Measurements from ENCODE around the gene HOXB5.

HOXB5 gene

GRCh38 chr17:48629411-48629759 is 35.8 kb upstream of the HOXB5 start:
- no peak for DNase-seq (ENCODE audit: low read depth)

GRCh38 chr17:48628649-48629410 is 35.3 kb upstream of the HOXB5 start:
- DNase-seq (ENCODE audit: low read depth): no peak

- no peak for DNase-seq (ENCODE audit: low read depth)
These were observed 34.3 kb upstream of the HOXB5 start for GRCh38 chr17:48627623-48628521.

GRCh38 chr17:48627118-48627597 is 33.6 kb upstream of the HOXB5 start:
- no peak for DNase-seq (ENCODE audit: low read depth)

- no peak for DNase-seq (ENCODE audit: low read depth)
These were observed 32.9 kb upstream of the HOXB5 start, which contains the start of gene HOXB9 for GRCh38 chr17:48626245-48627117. TSS of gene HOXB9 (minus strand) at chr17:48626358. CDS start at chr17:48626269, 89 bp downstream.

GRCh38 chr17:48625495-48626244 is 32.1 kb upstream of the HOXB5 start:
- DNase-seq (ENCODE audit: low read depth): no peak

- DNase-seq (ENCODE audit: low read depth): no peak
These were observed 31.2 kb upstream of the HOXB5 start for GRCh38 chr17:48624544-48625494.

GRCh38 chr17:48624118-48624517 is 30.5 kb upstream of the HOXB5 start:
- DNase-seq (ENCODE audit: low read depth): no peak

GRCh38 chr17:48623583-48623982 is 30.0 kb upstream of the HOXB5 start:
- DNase-seq (ENCODE audit: low read depth): no peak

- DNase-seq (ENCODE audit: low read depth): no peak
These were observed 29.3 kb upstream of the HOXB5 start for GRCh38 chr17:48622857-48623256.

- no peak for DNase-seq (ENCODE audit: low read depth)
These were observed 28.1 kb upstream of the HOXB5 start for GRCh38 chr17:48621410-48622392.

- no peak for DNase-seq (ENCODE audit: low read depth)
These were observed 27.0 kb upstream of the HOXB5 start for GRCh38 chr17:48620461-48621139.

- no peak for DNase-seq (ENCODE audit: low read depth)
These were observed 26.4 kb upstream of the HOXB5 start for GRCh38 chr17:48619826-48620449.

GRCh38 chr17:48618256-48618896 is 24.8 kb upstream of the HOXB5 start:
- peak; percentile 26 for DNase-seq (ENCODE audit: low read depth)

- DNase-seq (ENCODE audit: low read depth): no peak
These were observed 24.1 kb upstream of the HOXB5 start for GRCh38 chr17:48617471-48618255.

GRCh38 chr17:48616717-48617470 is 23.3 kb upstream of the HOXB5 start:
- no peak for DNase-seq (ENCODE audit: low read depth)

All from non-pigmented ciliary epithelial cell (primary cell).